Measurements from ENCODE around the gene HOXA2.
A peak's percentile ranks its signal among the peaks of the same experiment; 100 is the strongest.

Gene HOXA2

DNA sequence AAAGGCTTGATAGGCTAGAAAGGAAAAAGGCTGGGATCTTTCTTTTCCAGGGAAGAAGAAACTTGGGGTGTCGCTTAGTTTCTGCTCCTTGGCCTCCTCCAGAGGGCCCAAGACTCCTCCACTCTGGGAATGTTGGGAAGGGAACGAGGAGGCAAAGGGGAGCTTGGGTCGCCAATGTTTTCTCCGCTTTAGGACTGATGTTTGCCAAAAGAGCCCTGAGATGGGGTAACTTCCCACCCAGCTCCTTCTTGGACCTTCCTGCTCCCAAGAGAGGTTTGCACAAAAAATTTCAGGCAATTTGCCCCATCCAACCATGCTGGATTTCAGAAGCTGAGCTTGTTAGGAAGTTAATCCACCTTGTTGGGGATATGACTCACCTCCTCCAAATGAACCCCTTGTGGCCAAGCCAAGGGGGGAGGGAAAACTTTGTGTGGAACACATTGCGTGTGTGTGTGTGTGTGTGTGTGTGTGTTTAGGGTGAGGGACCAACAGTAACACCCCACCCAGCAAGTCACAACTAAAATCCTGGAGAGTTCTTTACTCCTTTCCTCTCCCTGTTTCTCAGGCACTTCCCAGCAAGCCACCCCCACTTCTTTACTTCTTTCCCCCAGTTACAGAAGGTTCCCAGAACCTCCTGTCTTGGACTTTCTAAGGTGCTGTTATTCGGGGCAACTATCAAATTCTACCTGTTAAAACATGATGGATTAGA lies 8.7 kb upstream of the HOXA2 start:
- TF ChIP-seq, protein P1, sequence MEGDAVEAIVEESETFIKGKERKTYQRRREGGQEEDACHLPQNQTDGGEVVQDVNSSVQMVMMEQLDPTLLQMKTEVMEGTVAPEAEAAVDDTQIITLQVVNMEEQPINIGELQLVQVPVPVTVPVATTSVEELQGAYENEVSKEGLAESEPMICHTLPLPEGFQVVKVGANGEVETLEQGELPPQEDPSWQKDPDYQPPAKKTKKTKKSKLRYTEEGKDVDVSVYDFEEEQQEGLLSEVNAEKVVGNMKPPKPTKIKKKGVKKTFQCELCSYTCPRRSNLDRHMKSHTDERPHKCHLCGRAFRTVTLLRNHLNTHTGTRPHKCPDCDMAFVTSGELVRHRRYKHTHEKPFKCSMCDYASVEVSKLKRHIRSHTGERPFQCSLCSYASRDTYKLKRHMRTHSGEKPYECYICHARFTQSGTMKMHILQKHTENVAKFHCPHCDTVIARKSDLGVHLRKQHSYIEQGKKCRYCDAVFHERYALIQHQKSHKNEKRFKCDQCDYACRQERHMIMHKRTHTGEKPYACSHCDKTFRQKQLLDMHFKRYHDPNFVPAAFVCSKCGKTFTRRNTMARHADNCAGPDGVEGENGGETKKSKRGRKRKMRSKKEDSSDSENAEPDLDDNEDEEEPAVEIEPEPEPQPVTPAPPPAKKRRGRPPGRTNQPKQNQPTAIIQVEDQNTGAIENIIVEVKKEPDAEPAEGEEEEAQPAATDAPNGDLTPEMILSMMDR (IDR thresholded peaks at IDR 0.05; ENCODE audit: poor library complexity, severe bottlenecking): no peak
- Histone ChIP-seq H3K9me3 (ENCODE audit: severe bottlenecking) (no peaks in the 10 kb centered on the region), H3K4me3 (ENCODE audit: severe bottlenecking) (peak overlapping the region; percentile 76), H3K36me3 (ENCODE audit: low read depth) (no peaks in the 10 kb centered on the region; the same call in 1 of the 2 replicates), H3K27me3 (ENCODE audit: insufficient read depth, poor library complexity, severe bottlenecking) (no peaks in the 10 kb centered on the region), H3K4me1 (ENCODE audit: insufficient read depth, poor library complexity, severe bottlenecking) (peaks cover 26% of the 10 kb centered on the region), H3K27ac (ENCODE audit: poor library complexity, severe bottlenecking) (peak overlapping the region; percentile 86)
- ATAC-seq (ENCODE audit: low read depth) (0 out of 3 replicates have a peak, but pooled peaks have one; percentile 4), DNase-seq (ENCODE audit: low spot score) (no peak)

DNA sequence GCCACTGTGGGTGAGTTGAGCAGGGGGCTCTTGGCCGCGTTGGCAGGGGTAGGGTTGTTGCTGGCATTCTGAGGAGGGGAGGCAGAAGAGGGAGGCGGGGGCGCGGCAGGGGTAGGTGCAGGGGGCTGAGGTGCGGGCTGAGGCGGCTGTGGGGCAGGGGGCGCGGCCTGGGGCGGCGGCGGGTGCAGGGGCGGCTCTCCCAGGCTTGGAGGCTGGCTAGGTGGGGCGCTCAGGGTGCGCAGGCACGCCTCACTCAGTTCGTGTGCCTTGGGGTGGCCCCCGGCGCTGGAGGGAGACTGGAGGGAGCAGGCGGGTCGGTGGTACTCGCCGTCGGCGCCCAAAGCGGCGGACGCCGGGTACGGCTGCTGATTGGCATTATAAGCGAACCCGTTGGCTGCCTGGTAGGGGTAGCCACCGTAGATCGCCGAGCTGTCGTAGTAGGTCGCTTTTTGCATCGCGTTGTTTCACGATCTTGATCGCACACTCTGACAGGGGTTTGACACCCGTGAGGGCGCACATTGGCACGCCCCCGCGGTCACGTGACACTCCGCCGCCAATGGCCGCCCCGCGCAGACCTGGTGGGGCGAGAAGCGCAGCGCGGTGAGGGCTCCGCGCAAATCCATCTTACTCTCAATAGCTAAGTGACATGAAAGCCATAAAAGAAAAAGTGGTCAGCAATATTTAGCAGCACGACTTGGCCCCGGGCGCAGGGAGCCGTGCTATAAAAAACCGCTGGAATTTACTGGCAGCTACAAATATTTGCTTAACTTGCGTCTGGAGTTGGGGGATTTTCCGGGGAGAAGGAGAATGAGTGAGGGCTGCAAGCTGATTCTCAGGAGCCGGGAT lies 7.9 kb upstream of the HOXA2 start:
- TF ChIP-seq, protein P1 (IDR thresholded peaks at IDR 0.05; ENCODE audit: poor library complexity, severe bottlenecking): no peak
- Histone ChIP-seq H3K4me1 (ENCODE audit: insufficient read depth, poor library complexity, severe bottlenecking) (peaks cover 26% of the 10 kb centered on the region), H3K27me3 (ENCODE audit: insufficient read depth, poor library complexity, severe bottlenecking) (no peaks in the 10 kb centered on the region), H3K9me3 (ENCODE audit: severe bottlenecking) (no peaks in the 10 kb centered on the region), H3K27ac (ENCODE audit: poor library complexity, severe bottlenecking) (peak overlapping the region; percentile 86), H3K4me3 (ENCODE audit: severe bottlenecking) (peak overlapping the region; percentile 76), H3K36me3 (ENCODE audit: low read depth) (no peaks in the 10 kb centered on the region; the same call in 1 of the 2 replicates)
- ATAC-seq (ENCODE audit: low read depth) (peak; percentile 48), DNase-seq (ENCODE audit: low spot score) (no peak)

DNA sequence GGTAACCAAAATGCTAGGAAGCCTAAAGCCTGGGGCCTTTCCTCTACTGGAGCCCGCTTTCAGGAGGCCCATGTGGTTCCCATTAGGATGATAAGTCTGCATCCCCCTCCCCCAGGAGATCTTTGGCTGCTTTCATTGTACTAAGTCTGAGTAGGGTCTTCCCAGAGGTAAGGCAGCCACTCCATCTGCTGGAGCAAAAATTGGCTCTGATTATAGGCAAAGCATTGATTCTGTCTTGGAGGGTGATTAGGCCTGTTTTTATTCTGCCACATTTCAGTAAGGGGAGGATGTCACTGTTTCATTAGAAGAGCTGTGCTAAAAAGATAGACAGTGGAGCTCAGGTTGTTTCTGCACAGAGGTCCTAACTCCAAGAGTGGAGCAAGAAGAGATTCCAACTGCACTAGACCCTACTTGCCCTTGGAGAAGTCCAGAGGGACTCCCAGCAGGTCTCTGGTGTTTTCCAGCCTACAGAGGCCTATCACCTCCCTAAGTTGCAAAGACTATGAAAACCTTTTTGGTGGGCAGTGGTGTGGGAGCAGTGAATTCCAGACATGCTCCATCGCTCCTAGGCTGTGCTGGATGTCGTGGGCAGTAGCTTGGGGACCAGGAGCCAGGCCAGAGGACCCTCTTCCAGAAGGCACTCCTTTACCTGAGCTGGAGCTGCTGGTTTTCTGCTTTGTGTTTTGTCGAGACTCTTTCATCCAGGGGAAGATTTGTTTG lies 7.1 kb upstream of the HOXA2 start:
- Histone ChIP-seq H3K27me3 (ENCODE audit: insufficient read depth, poor library complexity, severe bottlenecking) (no peaks in the 10 kb centered on the region), H3K4me3 (ENCODE audit: severe bottlenecking) (no peak overlapping the region), H3K36me3 (ENCODE audit: low read depth) (no peaks in the 10 kb centered on the region; the same call in 1 of the 2 replicates), H3K4me1 (ENCODE audit: insufficient read depth, poor library complexity, severe bottlenecking) (peaks cover 24% of the 10 kb centered on the region), H3K27ac (ENCODE audit: poor library complexity, severe bottlenecking) (peak overlapping the region; percentile 86), H3K9me3 (ENCODE audit: severe bottlenecking) (no peaks in the 10 kb centered on the region)
- no peak for ATAC-seq (ENCODE audit: low read depth)
- TF ChIP-seq, protein P1 (IDR thresholded peaks at IDR 0.05; ENCODE audit: poor library complexity, severe bottlenecking): no peak
- DNase-seq (ENCODE audit: low spot score): no peak

DNA sequence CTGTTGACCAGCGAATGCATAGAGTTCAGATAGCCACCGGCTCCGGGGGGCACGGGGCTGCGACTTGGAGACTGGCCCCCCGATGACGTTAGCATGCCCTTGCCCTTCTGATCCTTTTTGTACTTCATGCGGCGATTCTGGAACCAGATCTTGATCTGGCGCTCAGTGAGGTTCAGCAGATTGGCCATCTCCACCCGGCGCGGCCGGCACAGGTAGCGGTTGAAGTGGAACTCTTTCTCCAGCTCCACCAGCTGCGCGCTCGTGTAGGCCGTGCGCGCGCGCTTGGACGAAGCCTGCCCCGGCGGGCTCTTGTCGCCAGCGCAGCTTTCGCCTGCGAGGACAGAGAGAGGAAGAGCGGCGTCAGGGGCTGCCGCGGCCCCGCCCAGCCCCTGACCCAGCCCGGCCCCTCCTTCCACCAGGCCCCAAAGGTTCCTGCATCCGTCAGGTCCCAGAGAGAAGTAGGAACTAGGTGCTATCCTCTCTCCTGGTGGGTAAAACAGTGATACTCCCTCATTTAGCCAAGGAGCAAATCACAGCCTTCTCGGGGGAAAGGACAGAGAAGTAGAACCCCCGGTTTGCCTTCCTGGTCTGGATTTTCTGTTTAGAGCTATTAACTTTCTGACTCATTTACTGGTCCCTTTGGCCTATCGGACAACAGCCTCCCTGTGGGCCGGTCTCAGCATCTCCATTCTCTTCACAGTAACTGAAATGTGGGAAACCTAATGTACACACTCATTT lies 6.1 kb upstream of the HOXA2 start:
- Histone ChIP-seq H3K4me1 (ENCODE audit: insufficient read depth, poor library complexity, severe bottlenecking) (peaks cover 21% of the 10 kb centered on the region), H3K4me3 (ENCODE audit: severe bottlenecking) (no peak overlapping the region), H3K27me3 (ENCODE audit: insufficient read depth, poor library complexity, severe bottlenecking) (no peaks in the 10 kb centered on the region), H3K9me3 (ENCODE audit: severe bottlenecking) (no peaks in the 10 kb centered on the region), H3K36me3 (ENCODE audit: low read depth) (no peaks in the 10 kb centered on the region; the same call in 1 of the 2 replicates), H3K27ac (ENCODE audit: poor library complexity, severe bottlenecking) (no peak overlapping the region)
- TF ChIP-seq, protein P1 (IDR thresholded peaks at IDR 0.05; ENCODE audit: poor library complexity, severe bottlenecking): no peak
- no peak for DNase-seq (ENCODE audit: low spot score)
- no peak for ATAC-seq (ENCODE audit: low read depth)

Measured in RWPE2 (cell line).